H1 (cell line): Measurements from ENCODE around the gene SEC14L5. TPM values are rescaled to one million over a fixed set of nuclear protein-coding genes. Genes with fewer than 3 reads are reported as not detected.

Experiments
- RNF2 ChIP-seq: fragments of 200-900, 300-1000 bp; sonication (generic); IDR thresholded peaks from 2 replicates; pipeline ENCODE4 v1.7.1; 2016; ENCODE audit warnings: borderline replicate concordance, low read depth, mild to moderate bottlenecking, antibody characterized with exemption, low read length; ENCODE audit not compliant: poor library complexity, severe bottlenecking; ENCODE audit errors: missing control alignments
- polyA plus RNA-seq, 7 experiments: library from polyadenylated mRNA; depleted of rRNA in 3 of 7; stranded (reverse) in 5 of 7; unstranded in 2 of 7; fragments of >200 nt in 5 of 7; fragments of 200-250 nt in 2 of 7; gene quantifications; 1 replicate in 5 of 7; 2 replicates in 1 of 7; 4 replicates in 1 of 7; pipeline versions ENCODE4 v1.2.1 to v1.2.3, GENCODE V29; 2011 to 2013; ENCODE audit warnings: missing spikeins in 2 of 7, mixed read lengths in 2 of 7
- total RNA-seq: library from RNA; stranded (reverse); fragmentation: NEBNext Ultra II Directional; extraction: Animal tissue kit (Norgen Biotek cat#: 25700); gene quantifications from 2 replicates; pipeline ENCODE4 v1.2.1, GENCODE V29; 2021

The SEC14L5 gene
- total and polyA plus RNA-seq, 2 of the 8 experiments (the other 6 are each of a cell fraction or from before 2014, with no cell fraction given) = 1.9 to 3.0 TPM

DNA sequence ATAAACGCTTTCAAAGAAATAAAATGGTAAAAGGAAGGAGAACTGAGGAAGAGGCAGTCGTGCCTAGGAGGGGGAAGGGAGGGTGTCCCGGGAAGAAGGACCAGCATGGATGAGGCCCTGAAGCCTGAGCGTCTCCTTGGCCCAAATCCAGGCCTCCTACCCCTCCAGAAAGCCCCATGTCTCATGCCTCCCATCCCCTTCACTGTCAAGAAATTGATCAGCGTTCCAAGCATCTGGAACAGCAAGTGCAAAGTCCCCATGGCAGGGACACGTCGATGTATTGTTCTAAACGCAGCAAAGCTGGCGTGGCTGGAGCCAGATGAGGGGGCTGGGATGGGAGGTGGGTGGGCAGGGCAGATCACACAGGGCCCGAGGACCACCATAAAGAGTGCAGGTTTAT is 22.6 kb downstream of the SEC14L5 start (continued):
- no peak for TF ChIP-seq RNF2
